Activated effector memory CD4-positive, alpha-beta T cell treated with anti-CD3 and anti-CD28 coated beads, Interleukin-2, amount 50 U/mL, for 16 hours (primary cell): ENCODE data around the gene SMTN.

Source experiments
- DNase-seq: peaks from one replicate; pipeline ENCODE4 v3.0.0-alpha.2; 2020

Gene SMTN

GRCh38 chr22:31133911-31134310, 52.8 kb downstream of the SMTN start:
- DNase-seq = no peak

GRCh38 chr22:31134688-31135087, 53.6 kb downstream of the SMTN start:
- no peak for DNase-seq

GRCh38 chr22:31135706-31136105, 54.6 kb downstream of the SMTN start:
- no peak for DNase-seq

GRCh38 chr22:31136155-31136554, 55.0 kb downstream of the SMTN start:
- DNase-seq = no peak

GRCh38 chr22:31136711-31137110, 55.6 kb downstream of the SMTN start:
- DNase-seq = no peak

GRCh38 chr22:31137721-31138120, 56.6 kb downstream of the SMTN start:
- no peak for DNase-seq

GRCh38 chr22:31138126-31138525, 57.0 kb downstream of the SMTN start:
- DNase-seq = no peak

GRCh38 chr22:31139066-31139465, 57.9 kb downstream of the SMTN start:
- DNase-seq = no peak

- no peak for DNase-seq
These were observed 59.0 kb downstream of the SMTN start, which contains the start of gene PLA2G3 for GRCh38 chr22:31139866-31140716. Gene PLA2G3 (minus strand): TSS chr22:31140508. CDS start chr22:31140354, 154 bp downstream.

- DNase-seq = no peak
These were observed 59.6 kb downstream of the SMTN start for GRCh38 chr22:31140746-31141145.

- DNase-seq = no peak
These were observed 60.4 kb downstream of the SMTN start for GRCh38 chr22:31141551-31141950.

GRCh38 chr22:31142285-31142684, 61.2 kb downstream of the SMTN start:
- DNase-seq = no peak

- no peak for DNase-seq
These were observed 61.9 kb downstream of the SMTN start for GRCh38 chr22:31143038-31143437.

- no peak for DNase-seq
These were observed 62.4 kb downstream of the SMTN start for GRCh38 chr22:31143537-31143936.

- no peak for DNase-seq
These were observed 63.1 kb downstream of the SMTN start for GRCh38 chr22:31144223-31144622.

GRCh38 chr22:31148488-31148887, 67.4 kb downstream of the SMTN start:
- DNase-seq = no peak

- DNase-seq = no peak
These were observed 68.0 kb downstream of the SMTN start for GRCh38 chr22:31148953-31149627.

GRCh38 chr22:31150615-31151014, 69.5 kb downstream of the SMTN start:
- no peak for DNase-seq

GRCh38 chr22:31151872-31152271, 70.8 kb downstream of the SMTN start:
- DNase-seq = no peak

GRCh38 chr22:31153357-31153756, 72.2 kb downstream of the SMTN start:
- no peak for DNase-seq
